ENCODE results near the gene AXIN2.

DNA sequence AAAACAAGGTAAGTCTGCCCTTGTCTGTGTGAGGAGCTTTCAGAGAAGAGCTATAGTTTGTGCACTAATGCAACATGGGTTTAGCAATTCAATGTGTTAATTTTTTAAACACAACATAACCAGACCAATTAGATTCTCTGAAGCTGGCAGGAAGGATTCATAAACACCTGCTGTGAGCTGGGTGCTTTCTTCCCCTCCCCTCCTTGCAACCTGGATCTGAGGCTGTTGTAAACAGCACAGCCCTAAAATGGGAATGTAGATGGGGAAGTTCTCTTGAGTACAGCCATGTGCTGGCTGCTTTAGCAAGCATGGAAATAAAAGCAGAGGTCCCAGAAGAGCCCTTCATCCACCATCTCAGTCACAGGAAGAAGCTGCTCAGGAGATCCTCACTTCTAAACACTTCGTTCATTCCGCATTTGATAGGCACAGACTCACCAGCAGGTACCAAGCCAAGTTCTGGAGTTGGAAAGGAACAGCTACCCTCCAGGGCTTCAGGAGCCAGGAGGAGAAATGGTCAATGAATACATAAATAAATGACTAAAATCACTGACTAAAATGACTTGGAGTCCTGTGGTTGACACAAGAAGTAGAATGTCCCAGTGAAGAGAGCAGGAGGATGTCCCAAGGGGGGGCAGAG, 21.7 kb downstream of the AXIN2 start:
- TF ChIP-seq EZH2 (IDR thresholded peaks at IDR 0.05) (no peak), POLR2AphosphoS5 (IDR thresholded peaks at IDR 0.05; ENCODE audit: borderline replicate concordance, low read depth, low read length) (no peak)

All from SK-N-MC (cell line).